HG03064 (cell line): ENCODE results near the gene GBE1.

Experiments
- ATAC-seq: cut with Tn5 transposase; IDR thresholded peaks from one replicate; pipeline ENCODE4 v1.9.1; 2021; ENCODE audit warnings: low read depth; ENCODE audit not compliant: unreplicated experiment

The GBE1 gene

GRCh38 chr3:81632659-81633058, 128.8 kb downstream of the GBE1 start:
- ATAC-seq: no peak

DNA sequence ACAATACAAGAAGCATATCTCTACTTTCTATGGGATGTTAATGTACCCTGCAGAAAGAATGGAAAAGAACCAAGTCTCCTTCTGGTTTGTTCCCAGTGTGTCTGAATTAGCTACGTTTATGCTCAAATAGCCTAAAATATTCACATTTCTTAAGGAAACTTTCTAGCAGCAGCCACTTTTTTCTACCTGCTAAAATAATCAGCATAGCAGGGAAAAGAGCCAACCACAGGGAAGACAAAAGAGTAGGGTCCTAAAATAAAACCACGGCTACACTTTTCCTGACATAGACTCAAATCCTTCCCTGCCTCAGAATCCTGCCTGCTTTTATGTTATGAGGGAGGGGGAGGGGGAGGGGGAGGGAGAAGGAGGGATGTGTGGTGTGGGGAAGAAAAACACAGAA, 136.7 kb downstream of the GBE1 start:
- ATAC-seq: no peak

- no peak for ATAC-seq
These were observed 139.1 kb downstream of the GBE1 start for GRCh38 chr3:81622395-81622794.

DNA sequence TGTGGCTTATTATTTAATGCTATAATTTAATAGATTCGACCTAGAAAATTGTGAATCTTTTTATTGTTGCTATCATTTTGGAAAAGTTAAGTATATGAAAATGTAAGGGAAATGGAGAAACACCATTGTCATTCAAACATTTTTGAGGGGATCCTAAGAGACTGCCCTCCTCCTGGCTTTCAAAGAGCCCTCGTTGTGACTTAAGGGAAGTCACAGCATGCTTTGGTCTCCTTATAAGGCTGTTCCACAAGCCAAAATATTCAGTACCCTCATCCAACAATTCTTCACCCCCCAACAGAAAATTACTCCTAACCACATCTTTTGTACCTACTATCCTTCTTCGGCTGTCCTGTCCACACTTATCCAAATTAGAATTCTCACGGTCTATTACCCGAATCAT, 140.2 kb downstream of the GBE1 start:
- no peak for ATAC-seq

DNA sequence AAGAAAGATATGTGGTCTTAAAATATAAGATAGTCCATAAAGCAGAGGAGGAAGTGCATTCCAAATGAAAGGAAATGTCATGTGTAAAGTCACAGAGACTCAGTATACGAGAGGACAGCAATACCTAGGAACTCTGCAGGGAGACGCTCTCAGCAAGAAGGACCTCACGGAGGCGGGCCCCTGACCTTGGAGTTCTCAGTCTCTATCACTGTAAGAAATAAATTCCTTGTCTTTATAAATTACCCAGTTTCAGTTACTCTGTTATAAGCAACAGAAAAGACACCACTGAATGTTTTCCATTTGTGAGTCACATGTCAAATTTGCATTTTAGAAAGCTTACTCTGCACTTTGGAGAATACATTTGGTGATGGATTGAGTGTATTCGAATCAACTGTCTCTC, 140.6 kb downstream of the GBE1 start:
- no peak for ATAC-seq

GRCh38 chr3:81612768-81613167, 148.7 kb downstream of the GBE1 start:
- no peak for ATAC-seq

DNA sequence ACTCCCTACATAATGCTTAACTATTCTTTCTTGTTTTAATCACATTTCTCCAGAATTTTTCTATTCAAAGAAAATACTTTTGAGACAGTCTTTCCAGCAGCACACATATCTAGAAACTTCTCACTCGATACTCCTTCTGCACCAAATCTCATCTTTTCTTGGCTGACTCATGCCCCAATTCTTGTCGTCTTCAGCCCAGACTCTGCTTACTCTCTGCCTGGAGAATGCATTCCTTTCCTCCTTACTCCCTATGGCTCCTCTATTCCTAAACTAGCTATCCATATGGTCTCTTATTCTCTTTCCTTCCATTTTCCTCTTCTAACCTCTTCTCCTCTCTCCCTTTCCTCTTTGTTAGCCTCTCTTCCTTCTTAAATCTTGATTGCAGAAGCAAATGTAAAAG, 158.7 kb downstream of the GBE1 start:
- ATAC-seq: no peak

DNA sequence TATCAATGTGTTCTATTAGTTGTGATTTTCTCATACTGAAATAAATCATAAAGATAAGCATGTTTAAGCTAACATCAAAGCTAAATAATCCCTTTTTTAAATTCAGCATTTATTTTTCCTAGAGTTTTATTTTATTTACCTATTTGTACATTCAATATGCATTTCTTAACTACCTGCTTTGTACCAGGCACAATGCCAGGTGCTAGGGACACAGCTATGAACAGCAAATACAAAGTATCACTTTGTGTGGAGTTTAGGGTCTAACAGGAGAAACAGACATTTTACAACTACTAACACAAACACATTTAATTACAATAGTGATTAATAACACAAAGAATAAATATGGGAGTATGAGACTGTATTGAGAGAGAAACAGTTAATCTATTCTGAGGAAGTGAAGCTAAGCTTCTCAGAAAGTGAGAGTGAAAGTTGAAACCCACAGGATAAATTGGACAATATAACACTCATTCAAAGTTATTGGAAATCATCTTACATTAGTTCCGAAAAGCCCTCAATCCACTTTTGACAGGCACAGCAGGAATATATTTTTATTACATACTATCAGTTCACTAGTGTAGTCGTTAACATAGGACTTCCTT, 159.6 kb downstream of the GBE1 start:
- ATAC-seq: no peak

DNA sequence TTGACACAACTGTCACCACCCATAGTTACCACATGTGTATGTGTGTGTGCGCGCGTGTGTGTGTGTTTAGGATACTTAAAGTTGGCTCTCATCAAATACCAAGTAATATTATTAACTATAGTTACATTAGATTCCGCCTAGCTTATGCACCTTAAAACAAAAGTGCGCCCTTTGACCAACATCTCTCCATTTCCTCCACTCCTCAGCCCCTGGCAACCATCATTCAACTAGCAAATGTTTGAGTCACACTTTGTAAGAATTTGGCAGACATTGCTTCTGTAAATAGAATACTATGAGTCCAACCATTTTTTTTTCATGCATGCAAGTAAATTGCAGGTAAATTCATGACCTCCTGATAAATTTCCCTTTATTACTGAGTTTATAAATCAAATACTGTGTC, 169.3 kb downstream of the GBE1 start:
- ATAC-seq: no peak

GRCh38 chr3:81585937-81586336, 175.5 kb downstream of the GBE1 start:
- ATAC-seq: no peak

DNA sequence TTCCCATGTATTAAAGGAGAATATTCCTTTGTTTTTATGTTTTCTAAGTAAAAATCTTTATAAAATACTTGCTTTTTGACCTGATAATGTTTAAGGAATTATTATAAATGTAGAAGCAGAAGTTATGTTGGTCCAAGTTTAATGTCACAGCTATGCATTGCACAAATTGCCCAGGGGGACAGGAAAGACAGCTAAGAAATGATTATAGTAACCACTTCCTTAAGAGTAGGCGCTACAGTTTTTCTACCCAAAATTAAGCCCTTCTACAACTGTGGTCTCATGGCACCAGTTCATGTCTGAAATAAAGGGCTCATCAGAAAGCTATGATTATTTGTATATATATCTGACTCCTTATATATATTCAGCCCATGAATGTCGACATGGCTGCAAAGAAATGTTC, 176.4 kb downstream of the GBE1 start:
- ATAC-seq: no peak

- ATAC-seq: no peak
These were observed 179.4 kb downstream of the GBE1 start for GRCh38 chr3:81581966-81582599.

GRCh38 chr3:81580355-81580754, 181.1 kb downstream of the GBE1 start:
- ATAC-seq: no peak

DNA sequence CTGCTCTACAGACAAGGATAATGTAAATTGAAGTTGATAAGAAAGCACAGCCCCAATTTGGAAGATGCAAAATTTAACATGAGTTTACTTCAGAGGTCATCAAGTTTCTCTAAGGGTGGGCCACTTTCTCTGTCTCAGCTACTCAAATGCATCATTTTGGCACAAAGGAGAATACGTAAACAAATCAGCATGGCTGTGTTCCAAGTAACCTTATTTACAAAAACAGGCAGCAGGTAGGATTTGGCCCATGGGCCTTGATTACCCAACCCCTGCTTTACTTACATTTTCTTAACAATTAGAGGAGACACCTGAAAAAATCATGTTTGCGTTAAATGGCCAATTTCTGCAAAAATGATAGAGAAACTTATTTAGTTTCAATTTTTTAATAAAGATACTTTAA, 181.7 kb downstream of the GBE1 start:
- no peak for ATAC-seq

DNA sequence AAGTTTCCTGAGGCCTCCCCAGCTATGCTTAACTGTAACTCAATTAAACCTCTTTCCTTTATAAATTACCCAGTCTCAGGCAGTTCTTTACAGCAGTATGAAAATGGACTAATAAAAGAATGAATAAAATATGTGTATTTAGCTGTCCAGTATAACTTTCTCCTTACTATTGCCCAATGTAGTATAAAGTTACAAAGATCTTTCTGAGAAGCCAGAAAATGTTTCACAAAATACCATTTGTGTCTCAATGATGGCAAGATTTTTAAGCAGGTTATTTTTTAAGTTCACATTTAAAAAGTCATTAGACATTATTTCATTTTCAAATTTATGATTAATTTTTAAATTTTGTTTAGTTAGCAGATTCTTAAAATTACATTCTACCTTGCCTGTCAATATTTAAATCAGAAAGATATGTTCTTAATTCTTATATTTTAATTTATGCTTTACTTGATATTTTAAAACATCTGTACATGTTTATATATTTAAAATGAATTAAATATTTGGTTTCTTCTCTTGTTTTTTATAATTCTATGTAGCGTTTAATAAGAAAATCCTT, 189.2 kb downstream of the GBE1 start:
- no peak for ATAC-seq

GRCh38 chr3:81568378-81568777, 193.1 kb downstream of the GBE1 start:
- no peak for ATAC-seq

GRCh38 chr3:81565041-81565440, 196.4 kb downstream of the GBE1 start:
- ATAC-seq: no peak

DNA sequence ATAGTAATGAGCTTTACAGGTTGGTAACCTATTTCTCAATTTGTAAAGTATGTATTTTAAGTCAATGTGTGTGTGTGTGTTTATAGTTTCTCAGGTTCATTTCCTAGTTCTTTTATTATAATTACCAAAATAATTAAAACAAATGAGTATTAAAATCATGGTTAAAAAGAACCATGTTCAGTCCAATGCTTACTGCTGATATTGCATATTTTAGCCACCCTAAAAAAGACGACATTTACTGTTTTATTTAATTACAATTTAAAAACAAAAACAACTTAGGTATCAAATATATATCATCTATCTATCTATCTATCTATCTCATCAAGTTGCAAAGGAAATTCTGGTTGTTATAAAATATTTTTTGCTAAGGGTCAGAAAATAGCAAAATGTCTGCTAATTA, 203.3 kb downstream of the GBE1 start:
- no peak for ATAC-seq

- no peak for ATAC-seq
These were observed 206.6 kb downstream of the GBE1 start for GRCh38 chr3:81554801-81555200.

GRCh38 chr3:81554388-81554787, 207.1 kb downstream of the GBE1 start:
- no peak for ATAC-seq

DNA sequence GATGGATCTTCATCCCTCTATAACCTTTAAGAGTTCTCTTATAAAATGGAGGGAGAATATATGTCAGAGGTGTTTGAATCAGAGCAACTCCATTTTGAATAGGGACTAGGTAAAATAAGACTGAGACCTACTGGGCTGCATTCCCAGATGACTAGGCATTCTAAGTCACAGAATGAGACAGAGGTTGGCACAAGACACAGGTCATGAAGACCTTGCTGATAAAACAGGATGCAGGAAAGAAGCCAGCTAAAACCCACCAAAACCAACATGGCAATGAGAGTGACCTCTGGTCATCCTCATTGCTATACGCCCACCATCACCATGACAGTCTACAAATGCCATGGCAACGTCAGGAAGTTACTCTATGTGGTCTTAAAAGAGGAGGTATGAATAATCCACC, 211.0 kb downstream of the GBE1 start:
- ATAC-seq: no peak

- no peak for ATAC-seq
These were observed 211.6 kb downstream of the GBE1 start for GRCh38 chr3:81549831-81550230.
